Fibroblast of pulmonary artery (primary cell): ENCODE measurements around the gene CDH5.

Source experiments
- DNase-seq: peaks from one replicate; pipeline ENCODE4 v3.0.0-alpha.2; 2010; ENCODE audit warnings: low read depth
- H3K4me3 ChIP-seq: replicated peaks from 2 replicates; pipeline ENCODE4 v1.5.1; 2011; ENCODE audit warnings: low read depth, mild to moderate bottlenecking, control low read depth, low read length, moderate library complexity
- CTCF ChIP-seq: IDR thresholded peaks from 2 replicates; pipeline ENCODE4 v1.5.1; 2011; ENCODE audit warnings: mild to moderate bottlenecking, control low read depth, low read length, inconsistent platforms; ENCODE audit errors: missing control alignments

The CDH5 gene

GRCh38 chr16:66374176-66374575 is 7.7 kb downstream of the CDH5 start:
- no peak overlapping the region for H3K4me3 ChIP-seq
- DNase-seq, result no peak
- TF ChIP-seq CTCF, result no peak

- no peak for DNase-seq
- H3K4me3 ChIP-seq, result no peak overlapping the region
- no peak for TF ChIP-seq CTCF
Observed at GRCh38 chr16:66375451-66375850, 9.0 kb downstream of the CDH5 start.

GRCh38 chr16:66376114-66376513 is 9.6 kb downstream of the CDH5 start:
- no peak for DNase-seq
- no peak overlapping the region for H3K4me3 ChIP-seq
- TF ChIP-seq CTCF, result no peak

GRCh38 chr16:66376577-66377305 is 10.2 kb downstream of the CDH5 start:
- DNase-seq, result no peak
- no peak for TF ChIP-seq CTCF
- H3K4me3 ChIP-seq, result no peak overlapping the region

- no peak for TF ChIP-seq CTCF
- no peak for DNase-seq
- H3K4me3 ChIP-seq, result no peak overlapping the region
Observed at GRCh38 chr16:66377324-66377723, 10.8 kb downstream of the CDH5 start.

GRCh38 chr16:66378741-66379570 is 12.5 kb downstream of the CDH5 start:
- H3K4me3 ChIP-seq, result no peak overlapping the region
- no peak for TF ChIP-seq CTCF

More at GRCh38 chr16:66378741-66379570, 12.5 kb downstream of the CDH5 start:
- no peak for DNase-seq
